Stimulated activated memory B cell treated with anti-CD40 and anti-IgM and Interleukin-4, amounts not matched to agents 10 μg/mL and 1 μg/mL and 100 μg/mL, for 72 hours (primary cell): ENCODE results near the gene RFC4.

ENCODE experiments used
- ATAC-seq: fragments of 150-1000 bp; cut with Tn5 transposase; 2 replicates; pipeline ENCODE4 v1.10.0; 2021
- H3K27ac Mint-ChIP-seq: one replicate; pipeline ENCODE4 v1.8.0; 2022; ENCODE audit warnings: mild to moderate bottlenecking, mixed read lengths
- H3K27me3 Mint-ChIP-seq: one replicate; pipeline ENCODE4 v1.8.0; 2022; ENCODE audit warnings: mixed read lengths
- H3K36me3 Mint-ChIP-seq: one replicate; pipeline ENCODE4 v1.8.0; 2022; ENCODE audit warnings: mixed read lengths
- H3K4me1 Mint-ChIP-seq: one replicate; pipeline ENCODE4 v1.8.0; 2022; ENCODE audit warnings: mixed read lengths
- H3K4me3 Mint-ChIP-seq: one replicate; pipeline ENCODE4 v1.8.0; 2022; ENCODE audit warnings: mild to moderate bottlenecking, moderate library complexity, mixed read lengths
- H3K9me3 Mint-ChIP-seq: one replicate; pipeline ENCODE4 v1.8.0; 2022; ENCODE audit warnings: mixed read lengths

The RFC4 gene

DNA sequence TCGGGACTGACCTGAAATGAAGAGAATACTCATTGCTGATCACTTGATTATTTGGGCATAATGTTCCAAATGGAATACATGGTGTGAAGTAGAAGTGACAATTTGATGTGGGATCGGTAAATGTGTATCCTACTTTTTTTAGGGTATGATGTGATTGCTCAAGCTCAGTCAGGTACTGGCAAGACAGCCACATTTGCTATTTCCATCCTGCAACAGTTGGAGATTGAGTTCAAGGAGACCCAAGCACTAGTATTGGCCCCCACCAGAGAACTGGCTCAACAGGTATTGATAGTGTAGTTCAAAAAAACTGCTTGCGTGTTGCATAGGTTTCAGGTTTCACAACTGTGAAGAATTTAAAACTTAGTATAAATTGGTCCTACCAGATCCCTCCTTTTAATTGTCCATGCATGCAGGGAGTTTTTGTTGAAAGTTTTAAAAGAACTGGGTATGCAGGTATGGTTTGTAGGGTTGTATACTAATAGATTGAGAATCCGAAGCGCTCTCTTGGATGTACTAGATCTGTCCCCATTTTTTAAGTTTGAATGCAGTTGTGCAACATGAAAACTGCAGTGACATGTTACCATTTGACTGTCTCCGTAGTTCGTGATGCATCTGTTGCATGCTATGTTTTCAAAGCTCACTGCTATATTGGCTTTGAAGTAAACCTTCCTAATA, 21.3 kb downstream of the RFC4 start:
- ATAC-seq = no peak
- H3K36me3 Mint-ChIP-seq = peaks cover 62% of the 10 kb centered on the region
- peak overlapping the region; percentile 99 for H3K4me3 Mint-ChIP-seq
- peak overlapping the region; percentile 100 for H3K27ac Mint-ChIP-seq
- peaks cover 54% of the 10 kb centered on the region for H3K4me1 Mint-ChIP-seq
- no peaks in the 10 kb centered on the region for H3K9me3 Mint-ChIP-seq
- H3K27me3 Mint-ChIP-seq = no peaks in the 10 kb centered on the region

DNA sequence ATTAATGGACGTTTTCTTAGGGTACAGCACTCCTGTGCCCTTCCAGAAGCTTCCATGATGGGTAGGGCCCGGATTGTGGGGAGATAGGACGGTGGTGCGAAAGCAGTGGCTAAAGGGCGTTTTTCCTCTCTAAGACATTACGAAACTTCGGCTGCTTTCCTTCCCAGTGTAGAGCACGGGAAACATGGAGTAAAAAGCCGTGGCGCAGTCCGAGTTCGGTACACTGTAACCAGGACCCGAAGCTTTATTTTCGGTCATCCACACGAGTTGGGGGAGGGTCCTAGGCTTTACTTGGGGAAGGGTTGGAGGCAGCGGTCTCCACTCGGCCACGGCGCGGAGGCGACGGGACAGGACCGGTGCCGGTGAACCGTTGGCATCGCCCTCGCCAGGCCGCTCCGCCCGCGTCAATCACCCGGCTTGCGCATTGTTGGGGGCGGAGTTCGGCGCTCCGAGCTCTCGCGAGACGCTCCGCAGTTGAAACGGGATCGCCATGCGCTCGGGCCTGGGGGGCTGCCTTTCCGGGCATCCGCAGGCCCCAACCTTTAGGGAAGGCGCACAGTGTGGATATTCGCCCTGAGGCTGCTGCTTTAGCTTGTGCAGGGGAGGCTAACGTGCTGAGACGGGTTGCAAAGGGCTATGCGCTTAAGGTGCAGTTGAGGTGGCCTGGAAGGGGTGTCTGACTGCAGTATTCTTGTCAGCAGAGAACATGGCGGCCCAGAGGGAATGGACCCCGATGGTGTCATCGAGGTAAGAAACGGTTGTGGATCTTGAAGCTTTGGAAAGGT, 22.4 kb downstream of the RFC4 start:
- peaks cover 50% of the 10 kb centered on the region for H3K4me1 Mint-ChIP-seq
- peak overlapping the region; percentile 100 for H3K27ac Mint-ChIP-seq
- ATAC-seq = peak; percentile 81
- H3K9me3 Mint-ChIP-seq = no peaks in the 10 kb centered on the region
- peaks cover 58% of the 10 kb centered on the region for H3K36me3 Mint-ChIP-seq
- no peaks in the 10 kb centered on the region for H3K27me3 Mint-ChIP-seq
- H3K4me3 Mint-ChIP-seq = peak overlapping the region; percentile 99

DNA sequence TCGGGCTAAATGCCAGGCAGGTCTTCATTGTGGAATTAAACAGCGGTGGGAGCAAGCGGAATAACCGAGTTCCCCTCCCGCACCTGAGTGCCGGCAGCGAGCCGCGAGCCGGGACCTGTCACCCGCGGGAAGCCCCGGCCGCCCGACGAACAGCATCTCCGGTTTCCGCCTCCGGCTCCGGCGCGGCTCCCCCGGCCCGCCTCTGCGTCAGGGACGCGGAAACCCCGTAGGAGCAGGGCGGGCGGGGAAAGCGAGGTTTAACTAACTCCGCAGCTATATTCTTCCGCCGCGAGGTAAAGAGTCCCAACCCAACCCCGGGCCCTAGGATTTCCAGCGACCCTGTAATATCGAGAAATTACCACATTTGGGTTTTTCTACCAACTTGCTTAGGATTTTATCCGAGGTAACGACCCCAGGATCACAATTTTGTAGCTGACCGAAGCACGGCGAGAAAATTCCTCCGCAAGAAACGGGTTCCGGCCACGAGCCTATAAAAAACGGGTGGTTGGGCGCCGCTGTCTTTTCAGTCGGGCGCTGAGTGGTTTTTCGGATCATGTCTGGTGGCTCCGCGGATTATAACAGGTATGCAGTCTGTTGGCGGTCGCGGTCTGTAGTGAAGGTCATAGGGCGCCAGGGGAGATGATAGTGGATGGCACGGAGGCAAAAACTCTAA, 23.1 kb downstream of the RFC4 start, which contains the start of gene EIF4A2:
Gene EIF4A2 (plus strand): TSS at position 520 of the 673 bp plus-strand sequence. CDS start 34 bp downstream, at position 554.
- Mint-ChIP-seq H3K27me3 (no peaks in the 10 kb centered on the region), H3K4me1 (peaks cover 43% of the 10 kb centered on the region), H3K27ac (peak within 1 kb of the TSS; percentile 100), H3K9me3 (no peaks in the 10 kb centered on the region), H3K4me3 (peak within 1 kb of the TSS; percentile 99), H3K36me3 (peaks cover 50% of the 10 kb centered on the region)
- peak; percentile 92 for ATAC-seq

DNA sequence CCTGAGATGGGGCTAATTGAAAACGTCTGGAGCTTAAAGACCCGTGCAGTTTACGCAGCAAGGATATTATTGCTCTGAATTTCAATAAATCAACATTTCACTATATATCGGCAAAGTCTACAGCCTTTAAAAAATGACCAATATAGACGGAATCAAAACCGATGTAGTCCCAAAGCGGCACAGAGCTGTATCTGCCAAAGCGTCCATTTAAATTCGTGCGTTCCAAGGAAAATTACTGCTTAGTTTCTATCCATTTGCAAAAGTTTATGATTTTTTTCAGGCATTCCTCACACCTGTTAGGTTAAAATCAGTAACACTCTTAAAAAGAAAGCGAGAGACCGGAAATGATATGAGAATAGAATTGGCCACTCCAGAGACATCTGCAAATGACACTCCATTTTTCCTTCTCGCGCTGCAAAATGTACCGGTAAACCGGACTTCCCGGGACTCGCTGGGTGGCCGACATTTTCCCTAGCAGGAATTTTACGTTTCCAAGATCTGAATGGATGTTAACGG, 23.7 kb downstream of the RFC4 start:
- Mint-ChIP-seq H3K4me3 (peak overlapping the region; percentile 99), H3K27me3 (no peaks in the 10 kb centered on the region), H3K36me3 (peaks cover 44% of the 10 kb centered on the region), H3K9me3 (no peaks in the 10 kb centered on the region), H3K27ac (peak overlapping the region; percentile 100), H3K4me1 (peaks cover 37% of the 10 kb centered on the region)
- ATAC-seq = peak; percentile 46

DNA sequence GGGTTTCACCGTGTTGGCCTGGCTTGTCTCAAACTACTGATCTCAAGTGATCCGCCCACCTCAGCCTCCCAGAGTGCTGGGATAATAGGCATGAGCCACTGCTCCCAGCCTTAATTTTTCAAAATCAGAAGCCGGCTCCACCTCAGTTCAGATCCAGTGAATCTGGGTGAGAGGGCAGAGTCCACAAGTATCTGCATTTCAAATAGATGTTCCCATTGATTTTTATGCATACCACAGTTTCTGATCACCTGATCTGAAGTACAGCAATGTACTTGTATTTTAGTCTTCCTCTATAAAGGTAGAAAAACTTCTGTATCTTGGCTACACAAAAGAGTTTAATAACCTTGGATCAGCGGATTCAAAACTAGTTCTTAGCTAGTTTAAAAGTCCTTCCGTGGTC, 27.1 kb downstream of the RFC4 start:
- H3K27ac Mint-ChIP-seq = no peak overlapping the region
- H3K9me3 Mint-ChIP-seq = no peaks in the 10 kb centered on the region
- no peak overlapping the region for H3K4me3 Mint-ChIP-seq
- ATAC-seq = no peak
- H3K27me3 Mint-ChIP-seq = no peaks in the 10 kb centered on the region
- peaks cover 11% of the 10 kb centered on the region for H3K36me3 Mint-ChIP-seq
- H3K4me1 Mint-ChIP-seq = peaks cover 15% of the 10 kb centered on the region

DNA sequence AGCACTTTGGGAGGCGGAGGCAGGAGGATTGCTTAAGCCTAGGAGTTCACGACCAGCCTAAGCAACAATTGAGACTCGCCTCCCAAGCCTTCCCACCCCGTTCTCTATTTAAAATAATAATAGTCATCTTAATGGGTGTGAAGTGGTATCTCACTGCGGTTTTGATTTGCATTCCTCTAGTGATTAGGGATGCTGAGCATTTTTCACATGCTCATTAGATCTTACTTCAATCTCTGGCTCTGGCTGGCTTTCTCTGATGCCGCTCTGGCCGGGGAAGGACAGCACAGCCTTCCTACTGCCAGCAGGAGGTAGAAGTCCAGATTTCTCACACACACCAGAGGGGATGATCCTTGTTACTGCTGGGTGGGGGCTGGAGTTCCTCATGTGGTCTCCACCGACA, 30.3 kb downstream of the RFC4 start:
- H3K4me1 Mint-ChIP-seq = peaks cover 23% of the 10 kb centered on the region
- H3K27me3 Mint-ChIP-seq = no peaks in the 10 kb centered on the region
- no peaks in the 10 kb centered on the region for H3K9me3 Mint-ChIP-seq
- no peak for ATAC-seq
- H3K27ac Mint-ChIP-seq = no peak overlapping the region
- H3K4me3 Mint-ChIP-seq = no peak overlapping the region
- H3K36me3 Mint-ChIP-seq = no peaks in the 10 kb centered on the region

DNA sequence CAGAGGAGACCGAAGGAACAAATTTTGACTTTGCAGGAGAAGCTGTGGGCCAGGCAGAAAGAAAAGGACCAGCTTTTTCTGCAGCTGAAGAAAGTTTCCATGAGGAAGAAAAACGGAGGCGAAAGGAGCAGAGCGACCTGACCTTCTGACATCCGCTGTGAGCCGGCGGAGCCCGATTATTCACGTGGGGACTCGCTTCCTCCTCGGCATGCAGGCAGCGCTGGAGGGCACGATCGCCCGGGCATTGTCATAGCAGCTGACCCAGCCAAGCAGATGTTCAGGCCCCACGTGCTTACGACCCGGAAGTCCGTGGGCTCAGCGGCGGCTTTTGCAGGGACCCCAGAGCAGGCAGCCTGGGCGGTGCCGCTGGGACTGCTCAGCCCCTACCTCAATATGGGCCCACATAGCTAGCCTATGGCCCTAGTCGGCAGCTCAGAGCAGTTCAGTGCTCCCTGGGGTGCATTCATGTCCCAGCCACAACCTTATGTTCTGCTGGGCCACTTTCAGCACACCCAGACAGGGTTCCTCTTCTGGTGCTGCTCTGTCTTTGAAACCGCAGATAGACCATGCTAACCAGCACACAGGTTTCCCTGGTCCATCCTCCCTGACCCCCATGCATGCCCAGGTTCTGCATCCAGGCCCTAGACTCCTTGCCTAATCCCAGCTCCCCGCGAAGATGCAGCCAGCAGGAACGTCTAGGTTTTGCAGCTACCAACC, 33.4 kb downstream of the RFC4 start:
- Mint-ChIP-seq H3K27ac (peak overlapping the region; percentile 98), H3K36me3 (no peaks in the 10 kb centered on the region), H3K9me3 (no peaks in the 10 kb centered on the region), H3K4me3 (peak overlapping the region; percentile 85), H3K4me1 (peaks cover 23% of the 10 kb centered on the region), H3K27me3 (no peaks in the 10 kb centered on the region)
- ATAC-seq = peak; percentile 98

DNA sequence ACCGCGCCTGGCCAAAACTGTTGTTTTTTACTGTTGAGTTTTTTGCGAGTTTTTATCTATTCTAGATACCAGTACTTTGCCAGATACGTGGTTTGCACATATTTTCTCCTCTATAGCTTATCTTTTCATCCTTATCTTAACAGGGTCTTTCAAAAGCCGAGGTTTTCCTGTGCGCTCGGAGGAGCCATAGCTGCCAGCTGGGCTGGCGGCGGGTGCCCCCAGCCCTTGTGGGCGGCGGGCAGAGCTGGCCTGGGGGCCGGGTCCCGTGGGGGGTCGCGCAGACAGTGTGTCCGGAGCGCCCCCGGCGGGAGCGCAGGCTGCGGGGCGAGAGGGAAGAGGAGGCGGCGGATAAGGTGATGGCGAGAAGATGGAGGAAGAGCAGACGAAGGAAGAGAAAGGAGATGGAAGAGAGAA, 34.0 kb downstream of the RFC4 start:
- no peaks in the 10 kb centered on the region for H3K27me3 Mint-ChIP-seq
- peaks cover 23% of the 10 kb centered on the region for H3K4me1 Mint-ChIP-seq
- no peaks in the 10 kb centered on the region for H3K36me3 Mint-ChIP-seq
- H3K4me3 Mint-ChIP-seq = peak overlapping the region; percentile 85
- H3K9me3 Mint-ChIP-seq = no peaks in the 10 kb centered on the region
- ATAC-seq = peak; percentile 52
- H3K27ac Mint-ChIP-seq = peak overlapping the region; percentile 98

DNA sequence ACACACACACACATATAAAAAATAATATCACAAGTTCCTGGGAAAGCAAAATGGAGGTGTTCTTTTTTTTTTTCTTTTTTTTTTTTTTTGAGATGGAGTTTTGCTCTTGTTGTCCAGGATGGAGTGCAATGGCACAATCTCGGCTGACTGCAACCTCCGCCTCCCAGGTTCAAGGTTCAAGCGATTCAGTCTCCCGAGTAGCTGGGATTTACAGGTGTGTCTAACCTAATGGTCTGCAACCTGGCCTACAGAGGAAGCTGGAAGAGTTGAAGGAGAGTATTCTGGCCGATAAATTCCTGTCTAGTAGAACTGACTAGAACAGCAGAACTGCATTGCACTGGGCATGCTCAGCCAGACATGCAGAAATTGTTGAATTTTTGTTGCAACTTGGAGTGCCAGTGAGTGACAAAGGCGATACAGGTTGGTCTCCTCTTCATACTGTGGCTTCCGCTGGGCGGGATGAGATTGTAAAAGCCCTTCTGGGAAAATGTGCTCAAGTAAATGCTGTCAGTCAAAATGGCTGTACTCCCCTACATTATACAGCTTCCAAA, 45.3 kb downstream of the RFC4 start:
- peaks cover 6% of the 10 kb centered on the region for H3K36me3 Mint-ChIP-seq
- H3K4me1 Mint-ChIP-seq = no peaks in the 10 kb centered on the region
- H3K27ac Mint-ChIP-seq = no peak overlapping the region
- no peaks in the 10 kb centered on the region for H3K9me3 Mint-ChIP-seq
- no peaks in the 10 kb centered on the region for H3K27me3 Mint-ChIP-seq
- H3K4me3 Mint-ChIP-seq = no peak overlapping the region
- no peak for ATAC-seq

DNA sequence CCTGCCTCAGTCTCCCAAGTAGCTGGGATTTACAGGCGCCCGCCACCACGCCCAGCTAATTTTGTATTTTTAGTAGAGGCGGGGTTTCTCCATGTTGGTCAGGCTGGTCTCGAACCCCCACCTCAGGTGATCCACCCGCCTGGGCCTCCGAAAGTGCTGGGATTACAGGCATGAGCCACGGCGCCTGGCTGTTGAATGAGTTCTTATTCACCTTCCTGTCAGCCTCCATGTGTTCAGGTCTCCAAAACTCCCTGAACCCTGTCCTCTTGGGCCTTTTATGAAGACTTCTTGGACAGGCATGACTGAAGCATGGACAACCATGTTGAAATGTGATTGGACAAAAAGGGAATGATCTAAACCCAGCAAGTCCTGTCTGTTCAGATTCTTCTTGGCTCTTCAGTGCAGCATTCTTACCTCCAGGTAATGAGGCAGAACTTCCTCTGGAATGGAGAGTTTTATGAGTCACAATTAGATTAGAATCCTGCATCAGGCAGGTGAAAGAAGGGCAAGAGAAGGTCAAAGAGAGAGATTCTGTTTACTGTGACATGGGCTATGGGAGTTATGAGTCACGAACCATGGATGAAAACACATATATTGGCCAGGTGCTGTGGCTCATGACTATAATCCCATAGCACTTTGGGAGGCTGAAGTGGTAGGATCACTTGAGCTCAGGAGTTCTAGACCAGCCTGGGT, 46.0 kb downstream of the RFC4 start:
- no peak for ATAC-seq
- Mint-ChIP-seq H3K36me3 (peaks cover 5% of the 10 kb centered on the region), H3K27me3 (no peaks in the 10 kb centered on the region), H3K4me1 (no peaks in the 10 kb centered on the region), H3K27ac (no peak overlapping the region), H3K9me3 (no peaks in the 10 kb centered on the region), H3K4me3 (no peak overlapping the region)

DNA sequence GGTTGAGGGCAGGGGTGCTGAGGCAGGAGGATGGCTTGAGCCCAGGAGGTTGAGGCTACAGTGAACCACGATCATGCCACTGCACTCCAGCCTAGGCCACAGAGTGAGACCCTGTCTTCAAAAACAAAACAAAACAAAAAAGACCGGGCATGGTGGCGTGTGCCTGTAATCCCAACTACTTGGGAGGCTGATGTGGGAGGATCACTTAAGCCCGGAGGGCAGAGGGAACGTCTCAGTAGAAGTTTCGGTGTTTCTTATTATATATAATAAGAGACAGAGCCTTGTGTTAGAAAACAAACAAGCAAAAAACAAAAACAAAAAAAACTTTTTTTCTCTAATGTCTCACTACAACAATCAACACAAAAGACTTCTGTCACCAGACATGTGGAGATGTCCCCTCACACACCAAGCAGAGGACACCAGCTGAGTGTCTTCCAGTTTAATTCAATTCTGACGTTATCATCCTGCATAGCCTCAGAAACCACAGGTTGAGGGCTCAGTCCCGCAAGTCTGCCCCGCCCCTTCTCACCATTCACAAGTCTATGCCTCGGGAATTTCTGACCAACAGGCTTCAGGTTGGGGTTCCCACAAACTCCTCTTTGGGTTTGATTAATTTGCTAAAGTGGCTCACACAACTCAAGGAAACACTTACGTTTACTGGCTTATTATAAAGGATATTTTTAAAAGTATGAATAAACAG, 46.9 kb downstream of the RFC4 start:
- Mint-ChIP-seq H3K36me3 (no peaks in the 10 kb centered on the region), H3K4me1 (no peaks in the 10 kb centered on the region), H3K4me3 (no peak overlapping the region), H3K27ac (no peak overlapping the region), H3K9me3 (no peaks in the 10 kb centered on the region), H3K27me3 (no peaks in the 10 kb centered on the region)
- no peak for ATAC-seq

DNA sequence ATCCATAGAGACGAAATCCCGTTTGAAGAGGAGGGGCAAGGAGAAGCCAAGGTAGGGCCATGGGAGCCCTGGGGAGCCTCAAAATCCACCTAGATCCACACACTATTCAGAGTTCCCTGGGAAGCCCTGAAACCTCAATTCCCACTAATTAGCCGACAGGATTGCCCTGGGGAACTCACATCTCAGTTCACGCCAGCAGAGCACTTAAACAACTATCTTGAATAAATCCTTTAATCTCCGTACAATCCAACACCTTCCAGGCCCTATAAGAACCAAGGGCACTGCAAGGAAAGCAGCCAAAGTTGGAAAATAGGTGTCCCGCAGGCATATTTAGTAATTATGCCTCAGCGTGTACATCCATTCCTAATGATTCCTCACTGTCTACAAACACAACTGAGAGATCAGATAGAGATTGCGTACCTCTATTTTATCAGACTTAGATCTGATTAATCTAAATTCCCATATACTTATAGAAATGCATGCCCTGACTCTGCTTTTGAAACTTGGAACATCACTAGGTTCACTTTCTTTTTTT, 48.5 kb downstream of the RFC4 start:
- peaks cover 7% of the 10 kb centered on the region for H3K4me1 Mint-ChIP-seq
- H3K36me3 Mint-ChIP-seq = no peaks in the 10 kb centered on the region
- no peak overlapping the region for H3K4me3 Mint-ChIP-seq
- no peak overlapping the region for H3K27ac Mint-ChIP-seq
- peaks cover 7% of the 10 kb centered on the region for H3K27me3 Mint-ChIP-seq
- H3K9me3 Mint-ChIP-seq = no peaks in the 10 kb centered on the region
- ATAC-seq = no peak

DNA sequence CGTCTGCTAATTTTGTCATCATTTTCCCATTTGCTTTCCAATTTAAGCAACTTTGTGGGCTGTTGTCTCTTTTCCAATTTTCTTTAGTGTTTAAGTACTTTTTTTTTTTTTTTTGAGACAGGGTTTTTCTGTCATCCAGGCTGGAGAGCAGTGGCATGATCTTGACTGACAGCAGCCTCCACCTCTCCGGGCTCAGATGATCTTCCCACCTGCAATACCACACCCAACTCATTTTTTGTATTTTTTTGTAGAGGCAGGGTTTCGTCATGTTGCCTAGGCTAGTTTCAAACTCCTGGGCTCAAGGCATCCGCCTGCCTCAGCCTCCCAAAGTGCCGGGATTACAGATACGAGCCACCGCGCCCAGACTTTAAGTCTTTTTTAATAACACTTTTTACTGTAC, 49.1 kb downstream of the RFC4 start:
- Mint-ChIP-seq H3K9me3 (no peaks in the 10 kb centered on the region), H3K27me3 (peaks cover 7% of the 10 kb centered on the region), H3K4me3 (no peak overlapping the region), H3K4me1 (peaks cover 7% of the 10 kb centered on the region), H3K27ac (no peak overlapping the region), H3K36me3 (no peaks in the 10 kb centered on the region)
- no peak for ATAC-seq
